H9 (cell line): Measurements from ENCODE around the gene ETV6. TPM values are rescaled to one million over a fixed set of nuclear protein-coding genes. Genes with fewer than 3 reads are reported as not detected.

Experiments
- DNase-seq: peaks from one replicate; pipeline ENCODE4 v3.0.0-alpha.2; 2017
- H2AFZ ChIP-seq: one replicate; pipeline ENCODE4 v1.6.1; 2013; ENCODE audit warnings: mild to moderate bottlenecking, low read length, control low read depth, moderate library complexity
- H2AK5ac ChIP-seq: 2 replicates; pipeline ENCODE4 v1.6.1; 2013; ENCODE audit warnings: low read length, control low read depth, mixed read lengths; ENCODE audit not compliant: insufficient read length
- H2BK120ac ChIP-seq: one replicate; pipeline ENCODE4 v1.6.1; 2013; ENCODE audit warnings: low read depth, mild to moderate bottlenecking, low read length, control low read depth, inconsistent platforms; ENCODE audit not compliant: poor library complexity, severe bottlenecking
- H2BK12ac ChIP-seq: 2 replicates; pipeline ENCODE4 v1.6.1; 2013; ENCODE audit warnings: low read length, control low read depth, mixed read lengths, low read depth; ENCODE audit not compliant: insufficient read length
- H2BK15ac ChIP-seq: 2 replicates; pipeline ENCODE4 v1.6.1; 2013; ENCODE audit warnings: low read depth, low read length, control low read depth
- H2BK20ac ChIP-seq: one replicate; pipeline ENCODE4 v1.6.1; 2013; ENCODE audit warnings: low read depth, mild to moderate bottlenecking, low read length, control low read depth, inconsistent platforms; ENCODE audit not compliant: poor library complexity, severe bottlenecking
- H2BK5ac ChIP-seq: 2 replicates; pipeline ENCODE4 v1.6.1; 2013; ENCODE audit warnings: low read length, control low read depth, mixed read lengths; ENCODE audit not compliant: insufficient read length
- H3K14ac ChIP-seq: 2 replicates; pipeline ENCODE4 v1.6.1; 2013; ENCODE audit warnings: low read length, control low read depth; ENCODE audit not compliant: insufficient read depth
- H3K18ac ChIP-seq: 2 replicates; pipeline ENCODE4 v1.6.1; 2013; ENCODE audit warnings: low read depth, mild to moderate bottlenecking, mixed read lengths, low read length, control low read depth; ENCODE audit not compliant: insufficient read length
- H3K23ac ChIP-seq: 2 replicates; pipeline ENCODE4 v1.6.1; 2013; ENCODE audit warnings: low read length, control low read depth, mixed read lengths, low read depth; ENCODE audit not compliant: insufficient read length
- H3K23me2 ChIP-seq: 2 replicates; pipeline ENCODE4 v1.6.1; 2013; ENCODE audit warnings: low read depth, mild to moderate bottlenecking, mixed read lengths, low read length, control low read depth; ENCODE audit not compliant: insufficient read length, poor library complexity, severe bottlenecking
- H3K27ac ChIP-seq: 2 replicates; pipeline ENCODE4 v1.5.1; 2013; ENCODE audit warnings: low read length, control low read depth, mixed read lengths, low read depth; ENCODE audit not compliant: insufficient read length
- H3K27me3 ChIP-seq: 2 replicates; pipeline ENCODE4 v1.6.1; 2013; ENCODE audit warnings: low read length, control low read depth, inconsistent platforms; ENCODE audit not compliant: insufficient read depth
- H3K4ac ChIP-seq: 2 replicates; pipeline ENCODE4 v1.6.1; 2013; ENCODE audit warnings: low read depth, mild to moderate bottlenecking, control low read depth, inconsistent platforms, low read length, moderate library complexity
- H3K4me1 ChIP-seq: 2 replicates; pipeline ENCODE4 v1.6.1; 2013; ENCODE audit warnings: low read length, control low read depth, inconsistent platforms; ENCODE audit not compliant: insufficient read depth
- H3K4me2 ChIP-seq: 2 replicates; pipeline ENCODE4 v1.6.1; 2013; ENCODE audit warnings: low read length, control low read depth, mixed read lengths; ENCODE audit not compliant: insufficient read length, insufficient read depth
- H3K56ac ChIP-seq: 2 replicates; pipeline ENCODE4 v1.6.1; 2013; ENCODE audit warnings: low read depth, mild to moderate bottlenecking, mixed read lengths, low read length, control low read depth; ENCODE audit not compliant: insufficient read length
- H3K79me1 ChIP-seq: 2 replicates; pipeline ENCODE4 v1.6.1; 2013; ENCODE audit warnings: low read depth, mild to moderate bottlenecking, moderate library complexity, low read length, control low read depth, inconsistent platforms; ENCODE audit not compliant: insufficient read depth, poor library complexity, severe bottlenecking
- H3K79me2 ChIP-seq: 2 replicates; pipeline ENCODE4 v1.6.1; 2013; ENCODE audit warnings: low read length, control low read depth, inconsistent platforms; ENCODE audit not compliant: insufficient read depth
- H3K9ac ChIP-seq: 2 replicates; pipeline ENCODE4 v1.6.1; 2013; ENCODE audit warnings: low read length, control low read depth, mixed read lengths; ENCODE audit not compliant: insufficient read length; ENCODE audit errors: extremely low read depth
- H3K9me3 ChIP-seq: one replicate; pipeline ENCODE4 v1.6.1; 2013; ENCODE audit warnings: low read depth, low read length, inconsistent platforms; ENCODE audit not compliant: control insufficient read depth
- H3T11ph ChIP-seq: one replicate; pipeline ENCODE4 v1.6.1; 2013; ENCODE audit warnings: mild to moderate bottlenecking, low read length, control low read depth, inconsistent platforms
- H4K20me1 ChIP-seq: one replicate; pipeline ENCODE4 v1.6.1; 2013; ENCODE audit not compliant: control insufficient read depth, insufficient read length, insufficient read depth
- H4K5ac ChIP-seq: 2 replicates; pipeline ENCODE4 v1.6.1; 2013; ENCODE audit warnings: low read depth, mild to moderate bottlenecking, mixed read lengths, low read length, control low read depth; ENCODE audit not compliant: insufficient read length
- H4K8ac ChIP-seq: replicated peaks from 2 replicates; pipeline ENCODE4 v1.6.1; 2013; ENCODE audit warnings: low read length, control low read depth, mixed read lengths, low read depth; ENCODE audit not compliant: insufficient read length
- H4K91ac ChIP-seq: 2 replicates; pipeline ENCODE4 v1.6.1; 2013; ENCODE audit warnings: low read depth, mild to moderate bottlenecking, moderate library complexity, mixed read lengths, low read length, control low read depth; ENCODE audit not compliant: insufficient read length
- H3K27ac Mint-ChIP-seq, 3 experiments: 2 replicates in 2 of 3; 3 replicates in 1 of 3; pipeline ENCODE4 v1.8.0; 2020 to 2021; ENCODE audit warnings: mixed read lengths in 3 of 3, mild to moderate bottlenecking in 1 of 3, moderate library complexity in 1 of 3
- H3K27me3 Mint-ChIP-seq: 2 replicates; pipeline ENCODE4 v1.8.0; 2021; ENCODE audit warnings: low read depth, mild to moderate bottlenecking, moderate library complexity, mixed read lengths
- H3K36me3 Mint-ChIP-seq, 3 experiments: 2 replicates in 2 of 3; 3 replicates in 1 of 3; pipeline ENCODE4 v1.8.0; 2020 to 2021; ENCODE audit warnings: low read depth in 3 of 3, mixed read lengths in 3 of 3; ENCODE audit not compliant: insufficient read depth in 1 of 3
- H3K4me1 Mint-ChIP-seq, 2 experiments: 2 replicates each; pipeline ENCODE4 v1.8.0; 2020; ENCODE audit warnings: mixed read lengths in 2 of 2
- H3K4me3 Mint-ChIP-seq, 2 experiments: 2 replicates in 1 of 2; 3 replicates in 1 of 2; pipeline ENCODE4 v1.8.0; 2020 to 2021; ENCODE audit warnings: mild to moderate bottlenecking in 2 of 2, mixed read lengths in 2 of 2, moderate library complexity in 1 of 2
- H3K9me3 Mint-ChIP-seq, 2 experiments: 2 replicates in 1 of 2; 3 replicates in 1 of 2; pipeline ENCODE4 v1.8.0; 2020; ENCODE audit warnings: mild to moderate bottlenecking in 2 of 2, mixed read lengths in 2 of 2, moderate library complexity in 1 of 2
- WGBS: extraction: QIAGEN DNeasy Blood & Tissue Kit; methylation state at CpG from one replicate; pipeline ENCODE4 v1.1.7; 2013; ENCODE audit warnings: missing lambda C conversion rate, low lambda C conversion rate, mixed read lengths; ENCODE audit not compliant: insufficient read length; ENCODE audit errors: extremely low coverage; 5-methylcytosine and 5-hydroxymethylcytosine counted together
- total RNA-seq: library from RNA; stranded (reverse); gene quantifications from 2 replicates; pipeline ENCODE4 v1.2.1, GENCODE V29; 2021
- TF ChIP-seq, protein P1 (sequence below): fragments of 200-600 bp; sonication (generic); conservative IDR thresholded peaks from 3 replicates; pipeline ENCODE4 v1.8.0; 2021; ENCODE audit warnings: antibody characterized with exemption, mild to moderate bottlenecking

The ETV6 gene
- total RNA-seq, 1 experiment from 2014 or later = 28.7 TPM

DNA sequence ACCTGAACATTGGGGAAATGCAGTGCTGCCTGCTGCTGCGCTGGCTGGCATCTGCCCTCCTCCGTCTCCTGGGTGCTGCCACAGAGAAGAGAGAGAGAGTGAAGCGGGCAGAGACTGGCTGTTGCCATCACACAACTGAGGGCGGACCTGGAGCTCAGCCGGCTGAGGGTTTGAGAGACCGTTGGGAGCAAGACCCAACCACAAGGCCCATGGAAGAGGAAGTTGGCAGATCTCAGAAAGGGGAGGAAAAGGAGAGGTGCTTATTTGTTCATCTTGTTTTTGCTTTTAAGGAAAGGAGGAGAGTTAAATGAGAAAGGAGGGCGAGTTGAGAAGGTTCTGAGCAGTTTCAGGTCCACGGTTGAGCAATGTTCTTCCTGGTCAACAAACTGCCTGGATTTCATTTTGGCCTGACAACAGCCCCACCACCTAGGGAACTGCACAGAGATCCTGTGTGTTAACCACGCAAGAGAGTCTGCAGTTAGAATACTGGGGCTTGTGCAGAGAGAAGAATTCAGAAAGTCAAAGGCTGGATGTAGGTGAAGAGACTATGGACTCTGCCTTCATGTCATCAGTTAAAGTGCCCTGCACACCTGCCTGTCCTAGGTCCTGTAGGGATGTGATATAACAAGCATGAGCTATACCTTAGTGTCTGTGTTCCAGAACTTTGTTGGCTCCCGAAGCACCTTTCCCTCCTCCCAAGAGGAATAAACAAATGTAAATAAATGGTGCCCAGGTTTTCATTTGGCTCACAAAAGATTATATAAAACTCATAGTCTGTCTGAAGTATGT lies 124.6 kb downstream of the ETV6 start:
- Mint-ChIP-seq H3K4me3 (no peak overlapping the region), H3K9me3 (no peaks in the 10 kb centered on the region), H3K36me3 (peaks cover 0 to 5% (median 0%) of the 10 kb centered on the region in 3 experiments; a peak in 2 of 7 replicates), H3K27me3 (no peaks in the 10 kb centered on the region; the same call in 1 of the 2 replicates), H3K27ac (peak overlapping the region in 2 of 3 experiments; percentile 8 to 50; a peak in 3 of 7 replicates), H3K4me1 (peaks cover 9 to 11% of the 10 kb centered on the region in 2 experiments)
- no peaks in the 10 kb centered on the region for H3K23me2 ChIP-seq
- H4K5ac ChIP-seq = no peak overlapping the region
- H2BK15ac ChIP-seq = no peak overlapping the region
- no peaks in the 10 kb centered on the region for H4K20me1 ChIP-seq
- DNase-seq = no peak
- TF ChIP-seq, protein P1, sequence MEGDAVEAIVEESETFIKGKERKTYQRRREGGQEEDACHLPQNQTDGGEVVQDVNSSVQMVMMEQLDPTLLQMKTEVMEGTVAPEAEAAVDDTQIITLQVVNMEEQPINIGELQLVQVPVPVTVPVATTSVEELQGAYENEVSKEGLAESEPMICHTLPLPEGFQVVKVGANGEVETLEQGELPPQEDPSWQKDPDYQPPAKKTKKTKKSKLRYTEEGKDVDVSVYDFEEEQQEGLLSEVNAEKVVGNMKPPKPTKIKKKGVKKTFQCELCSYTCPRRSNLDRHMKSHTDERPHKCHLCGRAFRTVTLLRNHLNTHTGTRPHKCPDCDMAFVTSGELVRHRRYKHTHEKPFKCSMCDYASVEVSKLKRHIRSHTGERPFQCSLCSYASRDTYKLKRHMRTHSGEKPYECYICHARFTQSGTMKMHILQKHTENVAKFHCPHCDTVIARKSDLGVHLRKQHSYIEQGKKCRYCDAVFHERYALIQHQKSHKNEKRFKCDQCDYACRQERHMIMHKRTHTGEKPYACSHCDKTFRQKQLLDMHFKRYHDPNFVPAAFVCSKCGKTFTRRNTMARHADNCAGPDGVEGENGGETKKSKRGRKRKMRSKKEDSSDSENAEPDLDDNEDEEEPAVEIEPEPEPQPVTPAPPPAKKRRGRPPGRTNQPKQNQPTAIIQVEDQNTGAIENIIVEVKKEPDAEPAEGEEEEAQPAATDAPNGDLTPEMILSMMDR = no peak
- peak overlapping the region; percentile 10 for H2AK5ac ChIP-seq
- no peak overlapping the region for H3K4ac ChIP-seq
- no peak overlapping the region for H2BK12ac ChIP-seq
- H3K23ac ChIP-seq = no peak overlapping the region
- no peak overlapping the region for H3K9ac ChIP-seq
- no peak overlapping the region for H2BK20ac ChIP-seq
- no peak overlapping the region for H3K14ac ChIP-seq
- no peaks in the 10 kb centered on the region for H3K4me1 ChIP-seq
- H3K4me2 ChIP-seq = no peak overlapping the region
- H4K91ac ChIP-seq = no peak overlapping the region
- no peaks in the 10 kb centered on the region for H3K9me3 ChIP-seq
- H2BK5ac ChIP-seq = no peak overlapping the region
- no peak overlapping the region for H2AFZ ChIP-seq
- H2BK120ac ChIP-seq = no peak overlapping the region
- H3T11ph ChIP-seq = no peak overlapping the region
- no CpG with 5 or more reads among the region's 10 CpGs for WGBS
- no peaks in the 10 kb centered on the region for H3K27me3 ChIP-seq
- H3K18ac ChIP-seq = peak overlapping the region; percentile 72
- H3K27ac ChIP-seq = no peak overlapping the region
- H3K56ac ChIP-seq = no peak overlapping the region
- H3K79me1 ChIP-seq = no peaks in the 10 kb centered on the region
- H4K8ac ChIP-seq = no peak overlapping the region
- no peaks in the 10 kb centered on the region; the same call in 1 of the 2 replicates for H3K79me2 ChIP-seq
